Measurements from ENCODE around the gene HNF4A. TPM values are rescaled to one million over a fixed set of nuclear protein-coding genes. Genes with fewer than 3 reads are reported as not detected.
A peak's percentile ranks its signal among the peaks of the same experiment; 100 is the strongest.
"Not testable (repeated sequence)": the region's sequence is repeated elsewhere in the genome, so short reads cannot be mapped to it uniquely, and the experiment has no call there.

Gene HNF4A
- polyA plus RNA-seq, 1 experiment = not detected

GRCh38 chr20:44470327-44470726, 114.8 kb downstream of the HNF4A start:
- DNase-seq (ENCODE audit: low read depth, low spot score) = no peak
- Histone ChIP-seq H3K4me3 (ENCODE audit: low read depth, low read length) (no peak overlapping the region), H3K9me3 (ENCODE audit: control insufficient read depth, insufficient read depth, low read length) (no peaks in the 10 kb centered on the region), H3K27ac (ENCODE audit: low read depth, low read length) (no peak overlapping the region), H3K27me3 (ENCODE audit: control insufficient read depth, insufficient read depth, low read length) (peaks cover 9% of the 10 kb centered on the region)
- TF ChIP-seq, protein P1, sequence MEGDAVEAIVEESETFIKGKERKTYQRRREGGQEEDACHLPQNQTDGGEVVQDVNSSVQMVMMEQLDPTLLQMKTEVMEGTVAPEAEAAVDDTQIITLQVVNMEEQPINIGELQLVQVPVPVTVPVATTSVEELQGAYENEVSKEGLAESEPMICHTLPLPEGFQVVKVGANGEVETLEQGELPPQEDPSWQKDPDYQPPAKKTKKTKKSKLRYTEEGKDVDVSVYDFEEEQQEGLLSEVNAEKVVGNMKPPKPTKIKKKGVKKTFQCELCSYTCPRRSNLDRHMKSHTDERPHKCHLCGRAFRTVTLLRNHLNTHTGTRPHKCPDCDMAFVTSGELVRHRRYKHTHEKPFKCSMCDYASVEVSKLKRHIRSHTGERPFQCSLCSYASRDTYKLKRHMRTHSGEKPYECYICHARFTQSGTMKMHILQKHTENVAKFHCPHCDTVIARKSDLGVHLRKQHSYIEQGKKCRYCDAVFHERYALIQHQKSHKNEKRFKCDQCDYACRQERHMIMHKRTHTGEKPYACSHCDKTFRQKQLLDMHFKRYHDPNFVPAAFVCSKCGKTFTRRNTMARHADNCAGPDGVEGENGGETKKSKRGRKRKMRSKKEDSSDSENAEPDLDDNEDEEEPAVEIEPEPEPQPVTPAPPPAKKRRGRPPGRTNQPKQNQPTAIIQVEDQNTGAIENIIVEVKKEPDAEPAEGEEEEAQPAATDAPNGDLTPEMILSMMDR (IDR thresholded peaks at IDR 0.05; ENCODE audit: low read depth, low read length) = no peak
- POLR2A ChIA-PET = no interaction called here
- CTCF ChIA-PET = interaction anchor here (0.7 to 4.2 kb wide), 4 partner anchors 9 to 254 kb away, joined by 3 to 33 read pairs (median 16); no protein-coding TSS in a partner anchor

- H3K4me3 ChIP-seq (ENCODE audit: low read depth, low read length) = no peak overlapping the region
- POLR2A ChIA-PET = no interaction called here
- TF ChIP-seq, protein P1 (IDR thresholded peaks at IDR 0.05; ENCODE audit: low read depth, low read length) = peak; percentile 52
- no peaks in the 10 kb centered on the region for H3K9me3 ChIP-seq (ENCODE audit: control insufficient read depth, insufficient read depth, low read length)
- no peak for DNase-seq (ENCODE audit: low read depth, low spot score)
- H3K27me3 ChIP-seq (ENCODE audit: control insufficient read depth, insufficient read depth, low read length) = no peaks in the 10 kb centered on the region
- no peak overlapping the region for H3K27ac ChIP-seq (ENCODE audit: low read depth, low read length)
- CTCF ChIA-PET = interaction anchor here (0.7 to 4.2 kb wide), 7 partner anchors 60 to 260 kb away, joined by 3 to 33 read pairs (median 5); no protein-coding TSS in a partner anchor
Observed at GRCh38 chr20:44471481-44471882, 116.0 kb downstream of the HNF4A start.

DNA sequence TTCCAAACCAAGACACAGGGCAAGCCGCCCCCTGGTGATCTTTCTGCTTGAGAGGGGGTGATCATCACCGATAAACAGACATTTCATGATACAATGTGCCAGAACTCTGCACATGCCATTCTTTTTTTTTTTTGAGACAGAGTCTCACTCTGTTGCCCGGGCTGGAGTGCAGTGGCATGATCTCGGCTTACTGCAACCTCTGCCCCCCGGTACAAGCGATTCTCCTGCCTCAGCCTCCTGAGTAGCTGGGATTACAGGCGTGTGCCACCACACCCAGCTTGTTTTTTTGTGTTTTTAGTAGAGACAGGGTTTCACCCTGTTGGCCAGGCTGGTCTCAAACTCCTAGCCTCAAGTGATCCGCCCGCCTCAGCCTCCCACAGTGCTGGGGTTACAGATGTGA, 116.8 kb downstream of the HNF4A start:
- H3K4me3 ChIP-seq (ENCODE audit: low read depth, low read length); H3K27me3 ChIP-seq (ENCODE audit: control insufficient read depth, insufficient read depth, low read length); POLR2A ChIA-PET; DNase-seq (ENCODE audit: low read depth, low spot score); H3K27ac ChIP-seq (ENCODE audit: low read depth, low read length); H3K9me3 ChIP-seq (ENCODE audit: control insufficient read depth, insufficient read depth, low read length): not testable (repeated sequence)
- CTCF ChIA-PET = interaction anchor here (0.5 to 4.2 kb wide), 4 partner anchors 138 to 396 kb away, joined by 3 to 33 read pairs (median 4); no protein-coding TSS in a partner anchor

DNA sequence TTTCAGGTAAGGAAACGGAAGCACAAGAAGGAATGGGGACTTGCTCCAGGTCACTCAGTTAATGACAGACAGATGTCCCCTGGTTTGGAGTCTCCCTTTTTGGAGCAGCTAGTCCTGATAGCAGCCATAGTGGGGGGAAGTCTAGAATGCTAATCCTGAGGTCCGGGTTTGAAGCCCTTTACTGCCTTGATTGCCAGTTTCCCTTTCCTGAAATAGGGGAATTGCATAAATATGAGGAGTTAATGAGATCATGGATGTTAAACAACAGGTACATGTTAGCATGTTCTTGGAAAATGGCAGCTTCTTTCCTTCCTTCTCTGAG, 119.8 kb downstream of the HNF4A start:
- DNase-seq (ENCODE audit: low read depth, low spot score) = no peak
- H3K4me3 ChIP-seq (ENCODE audit: low read depth, low read length) = peak overlapping the region; percentile 96
- no peaks in the 10 kb centered on the region for H3K27me3 ChIP-seq (ENCODE audit: control insufficient read depth, insufficient read depth, low read length)
- H3K27ac ChIP-seq (ENCODE audit: low read depth, low read length) = no peak overlapping the region
- TF ChIP-seq, protein P1 (IDR thresholded peaks at IDR 0.05; ENCODE audit: low read depth, low read length) = no peak
- POLR2A ChIA-PET = interaction anchor here (0.5 to 0.6 kb wide), 2 partner anchors 434 to 885 kb away, joined by 3 to 4 read pairs; partner anchors contain the start of gene IFT52
- no peaks in the 10 kb centered on the region for H3K9me3 ChIP-seq (ENCODE audit: control insufficient read depth, insufficient read depth, low read length)
- CTCF ChIA-PET = interaction anchor here (0.5 to 1.9 kb wide), 4 partner anchors 133 to 211 kb away, joined by 4 to 10 read pairs (median 4); partner anchors contain the start of gene FITM2

DNA sequence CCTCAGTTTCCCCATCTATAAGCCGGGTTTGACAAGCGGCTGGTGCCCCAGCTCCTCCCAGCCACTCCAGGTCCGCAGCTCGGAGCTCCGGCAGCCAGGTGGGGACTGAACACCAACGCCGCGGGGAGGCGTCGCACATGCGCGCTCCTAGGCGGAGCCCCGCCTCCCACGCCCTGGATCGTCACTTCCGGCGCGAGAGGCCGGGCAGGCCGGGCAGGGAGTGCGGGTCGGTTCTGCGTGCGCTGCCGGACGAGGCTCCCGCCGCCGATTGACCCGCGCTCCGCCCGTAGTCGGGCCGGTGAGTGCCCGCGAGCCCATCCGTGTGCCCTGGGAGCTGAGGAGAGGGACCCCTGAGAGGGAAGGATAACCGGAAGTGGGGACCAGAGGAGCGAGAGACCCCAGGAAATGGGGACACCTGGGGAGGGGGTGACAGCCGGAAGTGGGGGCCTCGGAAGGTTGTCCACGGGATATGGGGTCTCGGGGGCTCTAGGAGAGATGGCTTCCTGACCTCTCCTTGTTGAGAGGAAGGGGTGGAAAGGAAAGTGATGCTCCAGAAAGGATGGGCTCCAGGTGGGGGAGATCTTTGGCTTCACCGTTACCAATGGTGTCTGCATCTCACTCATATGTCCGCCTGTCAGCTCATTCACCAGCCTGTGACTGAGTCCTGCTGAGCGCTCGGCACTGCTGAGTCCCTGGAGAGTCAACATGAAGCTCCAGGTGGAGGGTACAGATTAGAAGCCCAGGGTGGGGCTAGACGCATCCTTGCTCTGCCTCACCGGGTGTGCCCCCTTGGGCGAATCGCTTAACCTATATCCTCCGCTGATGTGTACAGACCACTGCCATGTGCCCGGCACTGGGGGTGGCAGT, 120.4 kb downstream of the HNF4A start, which contains the start of gene TTPAL:
Gene TTPAL (plus strand): TSS at position 181 of the 867 bp plus-strand sequence. CDS start 4,126 bp downstream, outside the sequence.
- no peaks in the 10 kb centered on the region for H3K27me3 ChIP-seq (ENCODE audit: control insufficient read depth, insufficient read depth, low read length)
- no peaks in the 10 kb centered on the region for H3K9me3 ChIP-seq (ENCODE audit: control insufficient read depth, insufficient read depth, low read length)
- POLR2A ChIA-PET = interaction anchor here (0.5 to 0.6 kb wide), 2 partner anchors 434 to 885 kb away, joined by 3 to 4 read pairs; partner anchors contain the start of gene IFT52
- H3K4me3 ChIP-seq (ENCODE audit: low read depth, low read length) = peak within 1 kb of the TSS; percentile 96
- TF ChIP-seq, protein P1 (IDR thresholded peaks at IDR 0.05; ENCODE audit: low read depth, low read length) = peak; percentile 36; the same call in 1 of the 2 replicates
- CTCF ChIA-PET = interaction anchor here (0.5 to 1.9 kb wide), 5 partner anchors 19 to 210 kb away, joined by 3 to 10 read pairs (median 4); partner anchors contain the start of gene FITM2
- H3K27ac ChIP-seq (ENCODE audit: low read depth, low read length) = peak within 1 kb of the TSS; percentile 61
- peak; percentile 44 for DNase-seq (ENCODE audit: low read depth, low spot score)

All from AG04450 (cell line).